Astrocyte of the spinal cord (primary cell): ENCODE measurements around the gene PTMS.

Experiments used
- DNase-seq: peaks from one replicate; pipeline ENCODE4 v3.0.0; 2011; ENCODE audit warnings: low read depth, low spot score
- H3K4me3 ChIP-seq: 2 replicates; pipeline ENCODE4 v1.5.1; 2011; ENCODE audit warnings: low read depth, mild to moderate bottlenecking, low read length, moderate library complexity
- CTCF ChIP-seq: IDR thresholded peaks from 2 replicates; pipeline ENCODE4 v1.5.1; 2012; ENCODE audit warnings: low read depth, mild to moderate bottlenecking, low read length, inconsistent platforms
- in situ Hi-C: cut with HindIII; loops from 2 replicates; pipeline ENCODE4 v1.10.0; 2017; ENCODE audit warnings: low sequenced_read_pairs

PTMS gene

GRCh38 chr12:6772331-6772695 lies 6.2 kb downstream of the PTMS start, which contains the start of gene LAG3:
Gene LAG3, plus strand, starts transcription at chr12:6772520. Its CDS starts 333 bp downstream, at chr12:6772853.
- TF ChIP-seq CTCF = no peak
- no peak for DNase-seq
- no peak within 1 kb of the TSS for H3K4me3 ChIP-seq
- in situ Hi-C loops = no loop called here

GRCh38 chr12:6772726-6773589 lies 6.8 kb downstream of the PTMS start:
- no peak overlapping the region for H3K4me3 ChIP-seq
- TF ChIP-seq CTCF = no peak
- DNase-seq = no peak
- in situ Hi-C loops = no loop called here

- TF ChIP-seq CTCF = no peak
- in situ Hi-C loops = no loop called here
- no peak overlapping the region for H3K4me3 ChIP-seq
- no peak for DNase-seq
These were observed 7.6 kb downstream of the PTMS start for GRCh38 chr12:6773590-6774351.

GRCh38 chr12:6774499-6775062 lies 8.4 kb downstream of the PTMS start:
- in situ Hi-C loops = no loop called here
- DNase-seq = no peak
- H3K4me3 ChIP-seq = no peak overlapping the region
- TF ChIP-seq CTCF = no peak

GRCh38 chr12:6775185-6776174 lies 9.3 kb downstream of the PTMS start:
- H3K4me3 ChIP-seq = no peak overlapping the region
- in situ Hi-C loops = no loop called here
- no peak for DNase-seq
- no peak for TF ChIP-seq CTCF

GRCh38 chr12:6777386-6777785 lies 11.2 kb downstream of the PTMS start:
- H3K4me3 ChIP-seq = no peak overlapping the region
- TF ChIP-seq CTCF = no peak
- DNase-seq = no peak
- in situ Hi-C loops = no loop called here
